ENCODE data around the gene C4A.
"Not testable (repeated sequence)": the region's sequence is repeated elsewhere in the genome, so short reads cannot be mapped to it uniquely, and the experiment has no call there.

C4A gene

DNA sequence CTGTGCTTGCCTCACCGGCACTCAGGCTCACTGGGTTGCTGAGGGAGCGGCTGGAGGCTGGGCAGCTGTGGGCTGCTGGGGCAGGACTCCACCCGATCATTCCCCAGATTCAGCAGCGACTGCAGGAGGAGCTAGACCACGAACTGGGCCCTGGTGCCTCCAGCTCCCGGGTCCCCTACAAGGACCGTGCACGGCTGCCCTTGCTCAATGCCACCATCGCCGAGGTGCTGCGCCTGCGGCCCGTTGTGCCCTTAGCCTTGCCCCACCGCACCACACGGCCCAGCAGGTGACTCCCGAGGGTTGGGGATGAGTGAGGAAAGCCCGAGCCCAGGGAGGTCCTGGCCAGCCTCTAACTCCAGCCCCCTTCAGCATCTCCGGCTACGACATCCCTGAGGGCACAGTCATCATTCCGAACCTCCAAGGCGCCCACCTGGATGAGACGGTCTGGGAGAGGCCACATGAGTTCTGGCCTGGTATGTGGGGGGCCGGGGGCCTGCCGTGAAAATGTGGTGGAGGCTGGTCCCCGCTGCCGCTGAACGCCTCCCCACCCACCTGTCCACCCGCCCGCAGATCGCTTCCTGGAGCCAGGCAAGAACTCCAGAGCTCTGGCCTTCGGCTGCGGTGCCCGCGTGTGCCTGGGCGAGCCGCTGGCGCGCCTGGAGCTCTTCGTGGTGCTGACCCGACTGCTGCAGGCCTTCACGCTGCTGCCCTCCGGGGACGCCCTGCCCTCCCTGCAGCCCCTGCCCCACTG is 58.6 kb downstream of the C4A start:
- not testable (repeated sequence) for H3K4me1 ChIP-seq (ENCODE audit: low read depth, poor library complexity, severe bottlenecking); H4K20me1 ChIP-seq (ENCODE audit: insufficient read depth); H3K9ac ChIP-seq; H3K4me3 ChIP-seq (IDR thresholded peaks at IDR 0.05; ENCODE audit: insufficient read depth, low read depth, low read length); H3K27ac ChIP-seq; H3K79me2 ChIP-seq (ENCODE audit: insufficient read depth, low read depth); H3K4me2 ChIP-seq; H3K27me3 ChIP-seq (ENCODE audit: insufficient read depth, low read depth); H3K36me3 ChIP-seq (ENCODE audit: insufficient read depth); H2AFZ ChIP-seq (ENCODE audit: low read depth)

DNA sequence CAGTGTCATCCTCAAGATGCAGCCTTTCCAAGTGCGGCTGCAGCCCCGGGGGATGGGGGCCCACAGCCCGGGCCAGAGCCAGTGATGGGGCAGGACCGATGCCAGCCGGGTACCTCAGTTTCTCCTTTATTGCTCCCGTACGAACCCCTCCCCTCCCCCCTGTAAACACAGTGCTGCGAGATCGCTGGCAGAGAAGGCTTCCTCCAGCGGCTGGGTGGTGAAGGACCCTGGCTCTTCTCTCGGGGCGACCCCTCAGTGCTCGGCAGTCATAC is 59.1 kb downstream of the C4A start:
- H3K79me2 ChIP-seq (ENCODE audit: insufficient read depth, low read depth); H4K20me1 ChIP-seq (ENCODE audit: insufficient read depth); H3K36me3 ChIP-seq (ENCODE audit: insufficient read depth); H3K4me2 ChIP-seq; H2AFZ ChIP-seq (ENCODE audit: low read depth); H3K9ac ChIP-seq; H3K27me3 ChIP-seq (ENCODE audit: insufficient read depth, low read depth); H3K4me3 ChIP-seq (IDR thresholded peaks at IDR 0.05; ENCODE audit: insufficient read depth, low read depth, low read length); H3K4me1 ChIP-seq (ENCODE audit: low read depth, poor library complexity, severe bottlenecking); H3K27ac ChIP-seq: not testable (repeated sequence)

DNA sequence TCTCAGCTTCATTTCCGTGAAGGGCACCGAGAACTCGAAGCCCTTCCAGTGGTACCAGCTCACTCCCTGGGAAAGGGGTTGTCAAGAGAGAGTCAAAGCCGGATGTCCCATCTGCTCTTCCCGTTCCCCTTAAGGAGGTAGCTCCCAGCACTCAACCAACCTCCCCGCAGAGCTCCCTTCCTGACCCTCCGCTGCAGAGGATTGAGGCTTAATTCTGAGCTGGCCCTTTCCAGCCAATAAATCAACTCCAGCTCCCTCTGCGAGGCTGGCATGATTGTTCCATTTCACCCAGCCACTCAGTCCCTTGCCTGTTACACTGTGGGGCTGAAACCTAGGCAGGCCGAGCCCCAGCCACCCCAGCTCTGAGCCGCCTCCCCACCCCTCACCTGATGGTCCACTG is 59.5 kb downstream of the C4A start:
- H3K4me3 ChIP-seq (IDR thresholded peaks at IDR 0.05; ENCODE audit: insufficient read depth, low read depth, low read length); H3K36me3 ChIP-seq (ENCODE audit: insufficient read depth); H3K9ac ChIP-seq; H3K4me1 ChIP-seq (ENCODE audit: low read depth, poor library complexity, severe bottlenecking); H3K4me2 ChIP-seq; H2AFZ ChIP-seq (ENCODE audit: low read depth); H4K20me1 ChIP-seq (ENCODE audit: insufficient read depth); H3K27me3 ChIP-seq (ENCODE audit: insufficient read depth, low read depth); H3K79me2 ChIP-seq (ENCODE audit: insufficient read depth, low read depth); H3K27ac ChIP-seq: not testable (repeated sequence)

DNA sequence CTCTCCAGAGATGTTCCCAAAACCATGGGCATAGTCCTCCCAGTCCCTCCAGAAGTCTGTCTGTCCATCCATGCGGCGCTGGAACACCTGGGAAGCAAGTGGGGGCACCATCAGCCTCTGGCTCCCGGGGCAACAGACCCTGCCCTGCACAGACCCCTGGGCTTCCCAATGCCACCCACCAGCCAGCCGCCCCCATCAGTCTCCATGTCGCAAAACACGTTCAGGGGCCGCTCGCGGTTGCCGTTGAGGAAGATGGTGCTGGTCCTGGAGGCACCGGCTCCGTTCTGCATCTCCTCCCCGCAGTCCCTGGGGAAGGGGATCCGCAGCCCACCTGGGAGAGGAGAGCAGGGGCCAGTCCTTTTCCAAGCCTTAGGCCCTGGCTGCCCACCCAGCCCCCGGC is 60.4 kb downstream of the C4A start:
- H3K27me3 ChIP-seq (ENCODE audit: insufficient read depth, low read depth) = peaks cover 16% of the 10 kb centered on the region
- not testable (repeated sequence) for H3K4me1 ChIP-seq (ENCODE audit: low read depth, poor library complexity, severe bottlenecking); H2AFZ ChIP-seq (ENCODE audit: low read depth); H3K9ac ChIP-seq; H3K36me3 ChIP-seq (ENCODE audit: insufficient read depth); H3K27ac ChIP-seq; H4K20me1 ChIP-seq (ENCODE audit: insufficient read depth); H3K79me2 ChIP-seq (ENCODE audit: insufficient read depth, low read depth); H3K4me2 ChIP-seq; H3K4me3 ChIP-seq (IDR thresholded peaks at IDR 0.05; ENCODE audit: insufficient read depth, low read depth, low read length)

DNA sequence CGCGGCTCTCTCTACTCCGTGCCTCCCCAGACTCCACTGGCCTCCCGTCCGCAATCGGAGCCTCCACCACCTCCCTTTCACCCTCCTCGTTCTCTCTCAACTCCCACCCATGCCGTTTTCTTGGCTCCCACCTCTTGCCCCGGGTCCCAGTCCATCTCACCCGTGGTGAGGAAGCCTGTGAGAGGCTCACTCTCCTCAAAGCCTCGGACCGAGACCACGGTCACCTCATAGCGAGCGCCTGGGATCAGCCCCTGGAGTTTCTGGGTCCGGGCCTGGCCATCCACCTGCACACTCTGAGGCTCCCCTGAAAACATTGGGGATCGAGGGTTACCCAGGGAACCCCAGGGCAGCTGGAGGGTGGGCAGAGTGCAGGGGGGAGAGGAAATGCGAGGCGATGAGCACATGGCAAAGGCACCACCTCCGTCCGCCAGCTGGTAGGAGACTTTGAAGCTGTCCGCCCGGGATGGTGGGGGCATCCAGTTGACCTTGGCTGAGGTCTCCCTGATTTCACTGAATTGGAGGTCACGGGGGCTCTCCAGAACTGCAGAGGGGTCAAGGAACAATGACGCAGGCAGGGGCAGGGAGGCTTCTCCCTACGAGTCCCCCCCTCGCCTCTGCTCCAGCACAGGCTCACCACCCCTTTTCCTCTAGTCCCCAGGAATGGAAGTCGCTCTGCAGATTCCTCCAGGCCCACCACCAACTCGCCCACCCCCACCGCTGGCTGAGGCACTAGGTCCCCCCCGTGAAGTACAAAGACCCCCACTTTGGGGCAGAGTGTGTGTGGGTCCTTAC is 61.9 kb downstream of the C4A start:
- H3K9ac ChIP-seq = not testable (repeated sequence)

DNA sequence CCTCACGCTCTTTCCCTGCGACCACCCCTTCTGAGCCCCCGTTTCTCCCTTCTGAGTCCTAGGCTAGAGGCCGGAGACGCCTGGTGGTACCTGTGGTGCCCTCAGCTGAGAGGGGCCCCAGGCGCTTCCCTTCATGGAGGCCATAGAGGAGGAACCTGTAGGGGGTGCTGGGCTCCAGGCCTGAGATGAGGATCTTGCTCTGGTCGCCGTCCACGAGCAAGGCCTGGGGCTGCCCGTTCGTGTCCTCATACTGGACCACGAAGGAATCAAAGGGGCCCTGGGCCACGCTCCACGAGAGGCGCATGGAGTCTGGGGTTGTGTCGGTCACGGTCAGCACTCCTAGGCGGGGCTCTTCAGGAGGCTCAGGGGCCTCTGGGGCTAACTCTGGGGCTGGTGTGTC is 63.1 kb downstream of the C4A start:
- not testable (repeated sequence) for H3K79me2 ChIP-seq (ENCODE audit: insufficient read depth, low read depth); H3K4me1 ChIP-seq (ENCODE audit: low read depth, poor library complexity, severe bottlenecking); H2AFZ ChIP-seq (ENCODE audit: low read depth); H4K20me1 ChIP-seq (ENCODE audit: insufficient read depth); H3K4me3 ChIP-seq (IDR thresholded peaks at IDR 0.05; ENCODE audit: insufficient read depth, low read depth, low read length); H3K36me3 ChIP-seq (ENCODE audit: insufficient read depth); H3K4me2 ChIP-seq; H3K9ac ChIP-seq; H3K27ac ChIP-seq
- peaks cover 29% of the 10 kb centered on the region; the same call in 1 of the 2 replicates for H3K27me3 ChIP-seq (ENCODE audit: insufficient read depth, low read depth)

More for the DNA sequence above, 61.9 kb downstream of the C4A start:
- not testable (repeated sequence) for H2AFZ ChIP-seq (ENCODE audit: low read depth); H3K4me2 ChIP-seq; H3K27ac ChIP-seq; H4K20me1 ChIP-seq (ENCODE audit: insufficient read depth); H3K4me1 ChIP-seq (ENCODE audit: low read depth, poor library complexity, severe bottlenecking); H3K79me2 ChIP-seq (ENCODE audit: insufficient read depth, low read depth); H3K36me3 ChIP-seq (ENCODE audit: insufficient read depth); H3K4me3 ChIP-seq (IDR thresholded peaks at IDR 0.05; ENCODE audit: insufficient read depth, low read depth, low read length)
- H3K27me3 ChIP-seq (ENCODE audit: insufficient read depth, low read depth) = peaks cover 19% of the 10 kb centered on the region; the same call in 1 of the 2 replicates

DNA sequence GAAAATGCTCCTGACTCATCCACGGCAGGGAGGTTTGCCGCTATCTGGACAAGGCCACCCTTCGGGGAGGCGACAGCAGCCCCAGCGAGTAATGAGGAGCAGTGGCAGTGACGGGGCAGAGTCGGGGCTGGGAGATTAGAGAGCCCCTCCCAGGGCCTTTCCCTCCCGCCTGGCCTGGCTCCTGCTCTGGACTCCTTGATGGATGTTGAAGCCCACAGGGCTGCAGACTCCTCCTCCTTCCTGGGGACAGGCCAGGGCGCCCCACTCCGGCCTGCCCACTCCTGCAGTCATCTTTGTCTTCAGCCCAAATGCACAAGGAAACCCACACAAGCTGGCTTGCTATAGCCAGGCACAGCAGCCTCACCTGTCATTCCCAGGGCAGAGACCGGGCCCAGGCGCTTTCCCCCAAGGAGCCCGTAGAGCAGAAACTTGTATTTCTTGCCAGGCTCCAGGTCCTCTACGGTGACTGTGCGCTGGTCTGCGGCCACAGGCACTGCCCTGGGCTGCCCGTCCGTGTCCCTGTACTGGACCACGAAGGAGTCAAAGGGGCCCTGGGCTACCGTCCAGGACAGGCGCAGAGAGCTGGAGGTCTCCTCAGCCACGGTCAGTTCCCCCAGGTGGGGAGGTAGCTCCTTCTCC is 64.1 kb downstream of the C4A start:
- H2AFZ ChIP-seq (ENCODE audit: low read depth) = no peak overlapping the region
- no peaks in the 10 kb centered on the region for H4K20me1 ChIP-seq (ENCODE audit: insufficient read depth)
- H3K27ac ChIP-seq = no peak overlapping the region
- no peak overlapping the region for H3K4me2 ChIP-seq
- H3K4me1 ChIP-seq (ENCODE audit: low read depth, poor library complexity, severe bottlenecking) = no peaks in the 10 kb centered on the region
- peaks cover 34% of the 10 kb centered on the region for H3K27me3 ChIP-seq (ENCODE audit: insufficient read depth, low read depth)
- H3K9ac ChIP-seq = no peak overlapping the region
- H3K36me3 ChIP-seq (ENCODE audit: insufficient read depth) = no peaks in the 10 kb centered on the region
- no peaks in the 10 kb centered on the region for H3K79me2 ChIP-seq (ENCODE audit: insufficient read depth, low read depth)
- TF ChIP-seq, protein P1, sequence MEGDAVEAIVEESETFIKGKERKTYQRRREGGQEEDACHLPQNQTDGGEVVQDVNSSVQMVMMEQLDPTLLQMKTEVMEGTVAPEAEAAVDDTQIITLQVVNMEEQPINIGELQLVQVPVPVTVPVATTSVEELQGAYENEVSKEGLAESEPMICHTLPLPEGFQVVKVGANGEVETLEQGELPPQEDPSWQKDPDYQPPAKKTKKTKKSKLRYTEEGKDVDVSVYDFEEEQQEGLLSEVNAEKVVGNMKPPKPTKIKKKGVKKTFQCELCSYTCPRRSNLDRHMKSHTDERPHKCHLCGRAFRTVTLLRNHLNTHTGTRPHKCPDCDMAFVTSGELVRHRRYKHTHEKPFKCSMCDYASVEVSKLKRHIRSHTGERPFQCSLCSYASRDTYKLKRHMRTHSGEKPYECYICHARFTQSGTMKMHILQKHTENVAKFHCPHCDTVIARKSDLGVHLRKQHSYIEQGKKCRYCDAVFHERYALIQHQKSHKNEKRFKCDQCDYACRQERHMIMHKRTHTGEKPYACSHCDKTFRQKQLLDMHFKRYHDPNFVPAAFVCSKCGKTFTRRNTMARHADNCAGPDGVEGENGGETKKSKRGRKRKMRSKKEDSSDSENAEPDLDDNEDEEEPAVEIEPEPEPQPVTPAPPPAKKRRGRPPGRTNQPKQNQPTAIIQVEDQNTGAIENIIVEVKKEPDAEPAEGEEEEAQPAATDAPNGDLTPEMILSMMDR (conservative IDR thresholded peaks at IDR 0.05; ENCODE audit: low read depth, low read length) = no peak
- no peak overlapping the region for H3K4me3 ChIP-seq (IDR thresholded peaks at IDR 0.05; ENCODE audit: insufficient read depth, low read depth, low read length)

All from KMS-11 (cell line).